Measurements from ENCODE around the gene MTMR1. TPM values are rescaled to one million over a fixed set of nuclear protein-coding genes. Genes with fewer than 3 reads are reported as not detected.

MTMR1 gene
- total and polyA plus RNA-seq, 2 donors from 2014 or later = 6.2 to 24.5 TPM

- DNase-seq (no peak), FAIRE-seq (no peak)
- Histone ChIP-seq H3K9ac (ENCODE audit: low read length in 3 of 3) (no peak overlapping the region), H3K36me3 (ENCODE audit: control insufficient read depth in 2 of 3, insufficient read depth in 3 of 3, low read length in 3 of 3) (no peaks in the 10 kb centered on the region), H3K4me3 (ENCODE audit: low read length in 3 of 3) (no peak overlapping the region), H3K9me3 (ENCODE audit: control insufficient read depth in 2 of 3, insufficient read depth in 1 of 3, low read length in 3 of 3) (no peaks in the 10 kb centered on the region), H3K27ac (ENCODE audit: low read depth in 2 of 2, low read length in 2 of 2) (no peak overlapping the region), H3K27me3 (ENCODE audit: control insufficient read depth, insufficient read depth, low read length) (no peaks in the 10 kb centered on the region), H3K4me1 (ENCODE audit: control insufficient read depth in 2 of 3, insufficient read depth in 2 of 3, low read depth in 1 of 3, low read length in 3 of 3) (no peaks in the 10 kb centered on the region)
- no peak for TF ChIP-seq CTCF (IDR thresholded peaks at IDR 0.05; ENCODE audit: borderline replicate concordance, extremely low read depth, insufficient read depth)
- intact Hi-C loops (cut with DNase I) = loop anchor here (5.0 kb wide), 1 partner anchor 309 kb away; no protein-coding TSS in a partner anchor
Measured at GRCh38 chrX:150773634-150774033, 80.4 kb downstream of the MTMR1 start.

GRCh38 chrX:150774798-150775568, 81.8 kb downstream of the MTMR1 start:
- no peak overlapping the region for H3K27ac ChIP-seq (ENCODE audit: low read depth in 2 of 2, low read length in 2 of 2)
- intact Hi-C loops (cut with DNase I) = loop anchor here (5.0 kb wide), 1 partner anchor 307 kb away; no protein-coding TSS in a partner anchor
- no peaks in the 10 kb centered on the region for H3K36me3 ChIP-seq (ENCODE audit: control insufficient read depth in 2 of 3, insufficient read depth in 3 of 3, low read length in 3 of 3)
- no peak for DNase-seq
- no peak for TF ChIP-seq CTCF (IDR thresholded peaks at IDR 0.05; ENCODE audit: borderline replicate concordance, extremely low read depth, insufficient read depth)
- no peak overlapping the region for H3K9ac ChIP-seq (ENCODE audit: low read length in 3 of 3)
- H3K4me1 ChIP-seq (ENCODE audit: control insufficient read depth in 2 of 3, insufficient read depth in 2 of 3, low read depth in 1 of 3, low read length in 3 of 3) = no peaks in the 10 kb centered on the region
- no peaks in the 10 kb centered on the region for H3K27me3 ChIP-seq (ENCODE audit: control insufficient read depth, insufficient read depth, low read length)
- no peaks in the 10 kb centered on the region for H3K9me3 ChIP-seq (ENCODE audit: control insufficient read depth in 2 of 3, insufficient read depth in 1 of 3, low read length in 3 of 3)
- no peak for FAIRE-seq
- H3K4me3 ChIP-seq (ENCODE audit: low read length in 3 of 3) = no peak overlapping the region

- Histone ChIP-seq H3K27ac (ENCODE audit: low read depth in 2 of 2, low read length in 2 of 2) (no peak overlapping the region), H3K4me3 (ENCODE audit: low read length in 3 of 3) (no peak overlapping the region), H3K4me1 (ENCODE audit: control insufficient read depth in 2 of 3, insufficient read depth in 2 of 3, low read depth in 1 of 3, low read length in 3 of 3) (no peaks in the 10 kb centered on the region), H3K9ac (ENCODE audit: low read length in 3 of 3) (no peak overlapping the region), H3K27me3 (ENCODE audit: control insufficient read depth, insufficient read depth, low read length) (no peaks in the 10 kb centered on the region), H3K9me3 (ENCODE audit: control insufficient read depth in 2 of 3, insufficient read depth in 1 of 3, low read length in 3 of 3) (no peaks in the 10 kb centered on the region), H3K36me3 (ENCODE audit: control insufficient read depth in 2 of 3, insufficient read depth in 3 of 3, low read length in 3 of 3) (no peaks in the 10 kb centered on the region)
- no peak for TF ChIP-seq CTCF (IDR thresholded peaks at IDR 0.05; ENCODE audit: borderline replicate concordance, extremely low read depth, insufficient read depth)
- intact Hi-C loops (cut with DNase I) = no loop called here
- DNase-seq (no peak), FAIRE-seq (no peak)
Measured at GRCh38 chrX:150775569-150776350, 82.6 kb downstream of the MTMR1 start.
